Measurements from ENCODE around the gene TPRN.

DNA sequence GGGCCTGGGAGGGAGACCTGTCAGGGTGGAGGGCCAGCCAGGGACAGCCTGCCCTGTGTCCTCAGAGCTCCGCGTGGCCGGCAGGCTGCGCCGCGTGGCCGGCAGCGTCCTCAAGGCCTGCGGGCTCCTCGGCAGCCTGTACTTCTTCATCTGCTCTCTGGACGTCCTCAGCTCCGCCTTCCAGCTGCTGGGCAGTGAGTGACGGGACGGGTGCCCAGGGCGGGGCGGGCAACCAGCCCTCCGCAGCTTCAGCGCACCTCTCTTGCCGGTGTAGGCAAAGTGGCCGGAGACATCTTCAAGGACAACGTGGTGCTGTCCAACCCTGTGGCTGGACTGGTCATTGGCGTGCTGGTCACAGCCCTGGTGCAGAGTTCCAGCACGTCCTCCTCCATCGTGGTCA, 32.0 kb upstream of the TPRN start:
- no peak for TF ChIP-seq EZH2 (IDR thresholded peaks at IDR 0.05)
- TF ChIP-seq, protein P1, sequence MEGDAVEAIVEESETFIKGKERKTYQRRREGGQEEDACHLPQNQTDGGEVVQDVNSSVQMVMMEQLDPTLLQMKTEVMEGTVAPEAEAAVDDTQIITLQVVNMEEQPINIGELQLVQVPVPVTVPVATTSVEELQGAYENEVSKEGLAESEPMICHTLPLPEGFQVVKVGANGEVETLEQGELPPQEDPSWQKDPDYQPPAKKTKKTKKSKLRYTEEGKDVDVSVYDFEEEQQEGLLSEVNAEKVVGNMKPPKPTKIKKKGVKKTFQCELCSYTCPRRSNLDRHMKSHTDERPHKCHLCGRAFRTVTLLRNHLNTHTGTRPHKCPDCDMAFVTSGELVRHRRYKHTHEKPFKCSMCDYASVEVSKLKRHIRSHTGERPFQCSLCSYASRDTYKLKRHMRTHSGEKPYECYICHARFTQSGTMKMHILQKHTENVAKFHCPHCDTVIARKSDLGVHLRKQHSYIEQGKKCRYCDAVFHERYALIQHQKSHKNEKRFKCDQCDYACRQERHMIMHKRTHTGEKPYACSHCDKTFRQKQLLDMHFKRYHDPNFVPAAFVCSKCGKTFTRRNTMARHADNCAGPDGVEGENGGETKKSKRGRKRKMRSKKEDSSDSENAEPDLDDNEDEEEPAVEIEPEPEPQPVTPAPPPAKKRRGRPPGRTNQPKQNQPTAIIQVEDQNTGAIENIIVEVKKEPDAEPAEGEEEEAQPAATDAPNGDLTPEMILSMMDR (IDR thresholded peaks at IDR 0.05) = no peak
- no peak for TF ChIP-seq EZH2phosphoT487 (IDR thresholded peaks at IDR 0.05)

Measured in neural progenitor cell (in vitro differentiated cells).